Pancreas (tissue), 10 donors: ENCODE results near the gene PPM1H. TPM values are rescaled to one million over a fixed set of nuclear protein-coding genes. Genes with fewer than 3 reads are reported as not detected.
A peak's percentile ranks its signal among the peaks of the same experiment; 100 is the strongest.

Experiments
- ATAC-seq, 4 donors: fragments of 200-7000 bp; cut with Tn5 transposase; one replicate each; pipeline versions ENCODE4 v1.8.0 to v1.9.1; 2020; ENCODE audit warnings: mild to moderate bottlenecking in 4 of 4, moderate library complexity in 4 of 4
- DNase-seq, 6 donors: peaks; one replicate each; pipeline ENCODE4 v3.0.0-alpha.2; 2020
- FAIRE-seq: peaks from 2 replicates; lab custom pipeline; 2012; peaks lifted over from hg19 to GRCh38; lab: Jason Lieb, UNC
- H3K27ac ChIP-seq, 4 donors: fragments of 200-600 bp; sonication (generic); 1 replicate in 3 of 4; 2 replicates in 1 of 4; pipeline versions ENCODE4 v1.5.0 to v1.8.0; 2020
- H3K27me3 ChIP-seq, 4 donors: fragments of 200-600 bp; one replicate each; pipeline ENCODE4 v1.8.0; 2021
- H3K36me3 ChIP-seq, 3 donors: fragments of 200-600 bp; sonication (generic) in 1 of 3; one replicate each; pipeline versions ENCODE4 v1.5.0 to v1.8.0; 2020 to 2021
- H3K4me1 ChIP-seq, 3 donors: fragments of 200-600 bp; one replicate each; pipeline ENCODE4 v1.8.0; 2021
- H3K4me3 ChIP-seq, 4 donors: fragments of 200-600 bp; sonication (generic) in 2 of 4; one replicate each; pipeline versions ENCODE4 v1.5.0 to v1.8.0; 2020 to 2021
- H3K9me3 ChIP-seq, 4 donors: fragments of 200-600 bp; one replicate each; pipeline ENCODE4 v1.8.0; 2021
- CTCF ChIP-seq, 4 donors: fragments of 200-600 bp; sonication (generic) in 3 of 4; IDR thresholded peaks; one replicate each; pipeline versions ENCODE4 v1.5.0 to v1.8.0; 2021; ENCODE audit warnings: antibody characterized with exemption in 4 of 4
- WGBS, 2 donors: extraction: QIAGEN DNeasy Blood & Tissue Kit; methylation state at CpG; one replicate each; pipeline ENCODE4 v1.1.7; 2013; 5-methylcytosine and 5-hydroxymethylcytosine counted together
- intact Hi-C, 3 donors: fragments of 100-400 bp; cut with DNase I; formaldehyde crosslinking; loops; one replicate each; pipeline versions ENCODE4 v1.11.1 to v1.14.2; 2022
- polyA plus RNA-seq, 2 donors: library from polyadenylated mRNA; stranded (reverse); fragments of 200-250 nt; gene quantifications; one replicate each; pipeline ENCODE4 v1.2.3, GENCODE V29; 2013
- total RNA-seq, 6 donors: library from RNA; stranded (reverse); fragmentation: NEBNext Ultra II Directional in 4 of 6; extraction: Animal tissue kit (Norgen Biotek cat#: 25700) in 4 of 6; gene quantifications; one replicate each; pipeline versions ENCODE4 v1.2.1 to v1.2.4, GENCODE V29; 2021 to 2023
- donor health status: healthy with polysubstance abuse.
- donor health status: DM: no; HTN: no; CAD: no; lungs with moderate emphysema.
- donor health status: DM: no; HTN: no; CAD: no.
- donor health status: control.
- donor health status: control.
- donor health status: Bipolar disorder and iron deficiency.
- donor health status: DM: yes; HTN: yes; CAD: no.
- donor health status: DM: no; HTN: no; CAD: no.
- donor health status: DM: no; HTN: no; CAD: no.
- donor health status: DM: yes; HTN: yes; CAD: no.

PPM1H gene
- total and polyA plus RNA-seq, 8 donors: 1.7 to 12.9 (median 5.8) TPM

GRCh38 chr12:62767946-62768345 is 167.0 kb downstream of the PPM1H start:
- Histone ChIP-seq H3K4me1 (no peaks in the 10 kb centered on the region), H3K36me3 (no peaks in the 10 kb centered on the region), H3K9me3 (no peaks in the 10 kb centered on the region), H3K27me3 (no peaks in the 10 kb centered on the region), H3K27ac (no peak overlapping the region), H3K4me3 (no peak overlapping the region)
- DNase-seq: no peak
- TF ChIP-seq CTCF (IDR thresholded peaks at IDR 0.05): no peak
- intact Hi-C loops: no loop called here
- FAIRE-seq: no peak
- no peak for ATAC-seq
- WGBS, 2 donors: 90 to 98% methylated on average over 4 of the region's 4 CpGs

- Histone ChIP-seq H3K4me1 (no peaks in the 10 kb centered on the region), H3K4me3 (no peak overlapping the region), H3K36me3 (no peaks in the 10 kb centered on the region), H3K9me3 (no peaks in the 10 kb centered on the region), H3K27ac (no peak overlapping the region), H3K27me3 (no peaks in the 10 kb centered on the region)
- WGBS, 2 donors: 89% methylated on average over 5 of the region's 5 CpGs
- intact Hi-C loops: no loop called here
- FAIRE-seq: no peak
- no peak for DNase-seq
- TF ChIP-seq CTCF (IDR thresholded peaks at IDR 0.05): no peak
- ATAC-seq: peak in 1 of 4 donors; percentile 28
Observed at GRCh38 chr12:62767496-62767895, 167.5 kb downstream of the PPM1H start.

GRCh38 chr12:62766496-62766895 is 168.5 kb downstream of the PPM1H start:
- DNase-seq (no peak), FAIRE-seq (no peak), ATAC-seq (no peak)
- H3K4me3 ChIP-seq: no peak overlapping the region
- 95 to 100% methylated on average over 1 of the region's 1 CpG for whole genome bisulfite sequencing, 2 donors
- no peak overlapping the region for H3K27ac ChIP-seq
- no peaks in the 10 kb centered on the region for H3K36me3 ChIP-seq
- no peaks in the 10 kb centered on the region for H3K27me3 ChIP-seq
- H3K9me3 ChIP-seq: no peaks in the 10 kb centered on the region
- TF ChIP-seq CTCF (IDR thresholded peaks at IDR 0.05): no peak
- intact Hi-C loops: no loop called here
- peaks cover 0 to under 1% (median 0%) of the 10 kb centered on the region in 3 donors for H3K4me1 ChIP-seq

GRCh38 chr12:62763861-62764645 is 170.9 kb downstream of the PPM1H start:
- Histone ChIP-seq H3K36me3 (no peaks in the 10 kb centered on the region), H3K27ac (no peak overlapping the region), H3K4me3 (no peak overlapping the region), H3K27me3 (no peaks in the 10 kb centered on the region), H3K9me3 (no peaks in the 10 kb centered on the region), H3K4me1 (peaks cover 0 to 9% (median 4%) of the 10 kb centered on the region in 3 donors)
- no peak for ATAC-seq
- DNase-seq: no peak
- 82 to 86% methylated on average over 9 of the region's 9 CpGs for WGBS, 2 donors
- no peak for FAIRE-seq
- no peak for TF ChIP-seq CTCF (IDR thresholded peaks at IDR 0.05)
- intact Hi-C loops: no loop called here

GRCh38 chr12:62763312-62763711 is 171.6 kb downstream of the PPM1H start:
- no peak for FAIRE-seq
- no peak for ATAC-seq
- Histone ChIP-seq H3K4me1 (peaks cover 0 to 9% (median 4%) of the 10 kb centered on the region in 3 donors), H3K4me3 (no peak overlapping the region), H3K36me3 (no peaks in the 10 kb centered on the region), H3K27me3 (no peaks in the 10 kb centered on the region), H3K27ac (no peak overlapping the region), H3K9me3 (no peaks in the 10 kb centered on the region)
- WGBS, 2 donors: 68 to 88% methylated on average over 3 of the region's 3 CpGs
- TF ChIP-seq CTCF (IDR thresholded peaks at IDR 0.05): no peak
- intact Hi-C loops: no loop called here
- DNase-seq: no peak
